CD4-positive, alpha-beta T cell treated with Interferon gamma for 1 hour (primary cell): ENCODE measurements around the gene HDAC4.
"Not testable (repeated sequence)": the region's sequence is repeated elsewhere in the genome, so short reads cannot be mapped to it uniquely, and the experiment has no call there.

Experiments
- DNase-seq: peaks from one replicate; pipeline ENCODE4 v3.0.0-alpha.2; 2020

Gene HDAC4

GRCh38 chr2:239093542-239093941, 307.3 kb downstream of the HDAC4 start:
- no peak for DNase-seq

DNA sequence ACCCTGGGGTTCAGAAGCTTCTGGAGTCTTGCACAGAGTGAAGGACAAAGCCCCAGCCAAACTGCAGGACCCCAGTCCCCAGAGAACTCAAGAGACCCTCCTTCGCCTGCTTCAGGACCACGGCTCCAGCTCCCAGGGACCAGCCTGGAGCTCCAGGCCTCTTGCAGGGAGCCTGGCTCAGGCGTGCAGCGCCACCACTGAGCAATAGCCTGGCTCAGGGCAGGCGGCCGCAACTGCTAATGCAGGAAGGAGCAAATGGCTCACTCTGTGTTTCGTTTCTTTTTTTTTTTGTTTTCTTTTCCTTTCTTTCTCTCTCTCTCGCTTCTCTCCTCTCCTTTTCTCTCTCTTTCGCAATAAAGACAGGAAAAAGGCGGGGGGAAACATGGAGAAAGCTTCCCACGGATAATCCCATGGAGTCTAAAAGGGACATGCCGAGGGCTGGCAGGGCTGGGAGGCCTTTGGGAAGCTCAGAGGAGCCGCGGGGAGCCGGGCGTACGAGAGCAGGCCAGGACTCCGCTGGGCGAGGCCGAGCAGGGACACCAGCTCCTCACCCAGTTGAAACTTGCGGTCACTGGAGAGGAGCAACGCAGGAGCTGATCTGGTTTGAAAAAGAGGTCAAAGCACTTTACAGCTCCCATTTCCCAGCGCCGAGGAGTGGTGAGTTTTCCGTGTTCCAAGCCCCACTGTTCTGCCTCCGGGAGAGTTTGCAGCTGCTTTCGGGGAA, 308.1 kb downstream of the HDAC4 start:
- DNase-seq, result no peak

GRCh38 chr2:239089884-239090283, 310.9 kb downstream of the HDAC4 start:
- DNase-seq, result no peak

DNA sequence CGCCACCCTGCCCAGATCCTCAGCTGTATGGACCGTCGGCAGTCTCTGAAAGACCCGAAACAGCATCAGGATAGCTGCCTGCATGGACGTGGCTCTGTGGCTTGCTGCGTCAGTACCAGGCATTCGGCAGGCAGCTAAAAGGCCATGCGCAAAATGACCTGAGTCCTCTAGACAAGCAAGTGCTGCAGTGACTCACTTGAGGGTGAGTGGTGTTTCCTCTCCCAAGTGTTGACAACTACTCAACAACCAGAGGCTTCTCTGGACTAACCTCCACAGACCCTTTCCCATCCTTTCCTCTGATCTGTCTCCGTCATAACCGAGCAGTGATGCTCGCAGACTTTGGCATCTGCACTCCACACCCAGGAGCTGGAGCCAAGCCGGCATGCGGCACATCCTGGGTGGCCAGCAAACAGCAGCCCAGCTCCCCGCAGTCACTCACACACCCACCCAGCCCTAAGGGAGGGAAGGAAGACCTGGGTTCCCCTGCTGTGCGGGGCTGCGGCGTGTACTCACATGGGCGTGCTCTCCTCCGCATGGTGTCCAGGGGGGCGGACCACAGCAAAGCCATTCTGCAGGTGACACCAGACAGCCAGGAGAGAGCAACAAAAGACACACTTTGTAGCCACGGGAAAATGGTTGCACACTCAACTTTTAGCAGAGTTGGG, 313.6 kb downstream of the HDAC4 start:
- DNase-seq, result no peak

DNA sequence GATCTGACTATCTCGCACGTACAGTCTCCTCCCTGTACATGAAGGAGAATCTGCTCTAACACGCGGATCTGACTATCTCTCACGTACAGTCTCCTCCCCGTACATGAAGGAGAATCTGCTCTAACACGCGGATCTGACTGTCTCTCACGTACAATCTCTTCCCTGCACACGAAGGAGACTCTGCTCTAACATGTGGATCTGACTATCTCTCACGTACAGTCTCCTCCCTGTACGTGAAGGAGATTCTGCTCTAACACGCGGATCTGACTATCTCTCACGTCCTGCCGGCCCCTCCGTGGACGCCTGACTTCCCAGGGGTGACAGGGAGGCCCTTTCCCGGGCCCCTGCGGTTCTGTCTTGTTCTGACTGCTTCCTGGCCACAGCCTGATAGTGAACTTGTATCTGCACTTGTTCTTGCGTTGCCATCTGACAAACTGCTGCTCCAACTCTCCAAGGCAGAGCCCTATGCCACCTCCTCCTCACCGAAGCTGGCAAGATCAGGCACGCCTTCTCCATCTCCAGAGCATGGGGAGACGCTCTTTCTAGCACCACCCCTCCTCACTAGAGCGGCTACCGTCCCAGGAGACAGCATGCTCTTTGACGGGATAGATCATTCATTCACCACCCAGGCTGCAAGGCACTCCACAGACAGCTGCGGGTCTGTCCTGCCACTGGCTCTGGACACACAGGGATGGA, 314.3 kb downstream of the HDAC4 start:
- DNase-seq, result no peak

DNA sequence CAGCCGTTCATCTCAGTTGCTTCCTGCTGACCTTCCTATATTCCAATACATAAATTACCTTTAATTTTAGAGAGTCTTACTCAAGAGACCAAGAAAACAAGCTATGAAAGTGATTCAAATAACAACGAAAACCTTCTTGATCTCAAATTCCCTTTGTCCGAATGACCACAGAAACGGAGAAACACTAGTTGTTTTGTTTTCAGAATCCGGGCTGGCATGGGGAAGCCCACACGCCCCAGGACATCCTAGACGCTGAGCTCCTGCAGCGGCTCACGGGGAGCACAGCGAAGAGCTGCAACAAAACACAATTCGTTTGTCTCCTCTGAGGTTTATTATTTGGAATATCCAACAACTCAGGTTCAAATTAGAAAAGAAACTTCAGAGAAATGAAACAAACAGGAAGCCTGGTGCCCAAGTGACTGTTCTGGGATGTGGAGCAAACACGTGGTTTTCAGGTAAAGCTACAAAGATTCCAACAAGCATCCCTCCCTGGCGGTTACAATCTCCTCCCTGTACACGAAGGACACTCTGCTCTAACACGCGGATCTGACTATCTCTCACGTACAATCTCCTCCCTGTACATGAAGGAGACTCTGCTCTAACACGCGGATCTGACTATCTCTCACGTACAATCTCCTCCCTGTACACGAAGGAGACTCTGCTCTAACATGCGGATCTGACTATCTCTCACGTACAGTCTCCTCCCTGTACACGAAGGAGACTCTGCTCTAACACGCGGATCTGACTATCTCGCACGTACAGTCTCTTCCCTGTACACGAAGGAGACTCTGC, 315.4 kb downstream of the HDAC4 start:
- no peak for DNase-seq

DNA sequence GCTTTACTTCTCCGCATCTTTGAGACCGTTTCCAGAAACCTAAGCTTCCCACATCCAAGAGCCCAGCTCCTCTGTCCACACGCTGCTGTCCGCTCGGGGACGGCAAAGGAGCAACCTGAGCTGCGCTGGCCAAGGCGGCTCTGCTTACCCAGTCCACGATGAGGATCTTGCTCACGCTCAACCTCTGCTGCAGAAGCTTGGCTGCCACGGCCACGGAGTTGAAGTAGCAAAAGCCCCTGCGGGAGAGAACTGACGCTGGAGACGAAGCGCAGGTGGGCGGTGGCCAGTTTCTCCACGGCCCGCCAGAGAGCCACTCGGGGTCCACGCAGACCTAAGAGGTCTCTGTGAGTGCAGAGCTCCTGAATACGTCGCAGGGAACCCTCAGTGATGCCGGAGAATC, 316.8 kb downstream of the HDAC4 start:
- DNase-seq, result no peak

GRCh38 chr2:239082425-239082824, 318.4 kb downstream of the HDAC4 start:
- no peak for DNase-seq

GRCh38 chr2:239081622-239082021, 319.2 kb downstream of the HDAC4 start:
- no peak for DNase-seq

GRCh38 chr2:239081046-239081445, 319.8 kb downstream of the HDAC4 start:
- no peak for DNase-seq

- no peak for DNase-seq
These were observed 321.0 kb downstream of the HDAC4 start for GRCh38 chr2:239079671-239080294.

DNA sequence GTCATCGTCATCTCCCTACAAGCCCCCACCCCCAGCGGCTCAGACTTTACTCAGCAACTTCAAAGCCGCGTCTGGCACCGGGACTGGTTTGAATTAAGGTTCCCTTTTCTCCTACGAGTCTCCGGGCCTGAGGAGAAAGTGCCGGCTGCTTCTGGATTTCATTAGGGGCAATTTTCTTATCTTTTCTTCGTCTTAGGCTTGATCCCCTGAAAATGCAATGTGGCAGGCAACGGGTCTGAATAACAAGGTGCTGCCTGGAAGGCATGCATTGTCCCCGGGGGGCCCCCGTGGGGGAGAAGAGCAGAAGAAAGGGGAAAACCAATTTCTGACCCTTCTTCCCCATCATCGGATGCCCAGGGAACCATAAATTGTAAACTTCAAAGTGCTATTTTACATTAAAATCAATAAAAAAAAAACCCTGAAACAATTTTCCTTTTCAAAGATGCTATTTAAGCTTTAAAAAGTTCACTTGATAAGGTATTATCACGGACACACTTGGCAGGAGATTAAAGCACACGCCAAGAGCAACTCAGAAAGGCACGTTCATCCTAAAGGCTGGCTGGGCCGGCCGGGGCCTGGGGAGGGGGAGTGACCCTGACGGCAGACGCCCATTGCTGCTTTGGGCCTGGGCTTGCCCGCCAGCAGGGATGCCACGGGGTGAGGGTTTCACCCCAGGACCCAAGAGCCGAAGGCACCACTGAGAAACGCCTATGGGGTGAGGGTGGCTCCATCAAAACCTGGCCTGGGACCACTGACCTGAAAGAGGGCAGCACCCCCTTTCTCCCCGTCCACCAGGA, 322.5 kb downstream of the HDAC4 start:
- DNase-seq, result no peak

GRCh38 chr2:239077260-239077659, 323.6 kb downstream of the HDAC4 start:
- no peak for DNase-seq

- DNase-seq, result no peak
These were observed 324.7 kb downstream of the HDAC4 start for GRCh38 chr2:239075918-239076758.

- no peak for DNase-seq
These were observed 326.9 kb downstream of the HDAC4 start for GRCh38 chr2:239073745-239074530.

DNA sequence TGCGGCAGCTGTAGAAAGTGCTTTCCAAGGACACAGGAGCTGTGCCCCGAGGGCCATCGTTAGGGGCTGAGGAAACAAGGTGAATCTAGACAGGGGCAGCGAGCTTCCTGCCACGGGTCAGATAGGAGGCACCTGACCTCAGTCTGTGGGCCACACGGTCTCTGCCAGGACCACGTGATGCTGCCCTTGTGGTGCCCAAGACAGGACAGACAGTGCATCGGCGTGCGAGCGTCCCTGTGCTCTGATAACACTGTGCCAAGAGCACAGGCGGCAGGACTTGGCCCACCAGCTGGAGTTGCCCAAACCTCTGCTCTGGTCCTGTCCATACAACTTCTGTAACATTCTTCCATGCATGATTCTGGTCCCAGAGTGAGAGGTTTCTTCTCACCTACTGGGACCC, 327.6 kb downstream of the HDAC4 start:
- DNase-seq, result no peak

DNA sequence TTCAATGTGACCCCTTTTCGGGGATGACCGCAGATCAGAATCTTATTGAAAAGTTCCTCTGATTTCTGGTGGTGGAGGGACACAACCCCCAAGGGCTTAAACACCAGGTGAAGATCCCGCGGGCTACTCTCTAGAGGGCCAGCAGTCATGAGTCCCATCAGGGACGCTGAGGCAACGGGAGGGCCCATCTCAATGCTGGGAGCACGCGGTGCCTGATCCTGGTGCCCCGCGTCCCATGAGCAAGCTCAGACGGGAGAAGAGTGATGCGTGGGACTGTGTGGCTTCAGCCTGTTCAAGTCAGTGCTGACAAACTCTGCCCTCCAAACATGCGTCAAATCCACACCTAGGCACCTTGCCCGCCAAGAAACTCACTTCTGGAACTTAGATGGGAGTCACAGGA, 328.0 kb downstream of the HDAC4 start:
- no peak for DNase-seq

- no peak for DNase-seq
These were observed 330.4 kb downstream of the HDAC4 start for GRCh38 chr2:239070466-239070865.

DNA sequence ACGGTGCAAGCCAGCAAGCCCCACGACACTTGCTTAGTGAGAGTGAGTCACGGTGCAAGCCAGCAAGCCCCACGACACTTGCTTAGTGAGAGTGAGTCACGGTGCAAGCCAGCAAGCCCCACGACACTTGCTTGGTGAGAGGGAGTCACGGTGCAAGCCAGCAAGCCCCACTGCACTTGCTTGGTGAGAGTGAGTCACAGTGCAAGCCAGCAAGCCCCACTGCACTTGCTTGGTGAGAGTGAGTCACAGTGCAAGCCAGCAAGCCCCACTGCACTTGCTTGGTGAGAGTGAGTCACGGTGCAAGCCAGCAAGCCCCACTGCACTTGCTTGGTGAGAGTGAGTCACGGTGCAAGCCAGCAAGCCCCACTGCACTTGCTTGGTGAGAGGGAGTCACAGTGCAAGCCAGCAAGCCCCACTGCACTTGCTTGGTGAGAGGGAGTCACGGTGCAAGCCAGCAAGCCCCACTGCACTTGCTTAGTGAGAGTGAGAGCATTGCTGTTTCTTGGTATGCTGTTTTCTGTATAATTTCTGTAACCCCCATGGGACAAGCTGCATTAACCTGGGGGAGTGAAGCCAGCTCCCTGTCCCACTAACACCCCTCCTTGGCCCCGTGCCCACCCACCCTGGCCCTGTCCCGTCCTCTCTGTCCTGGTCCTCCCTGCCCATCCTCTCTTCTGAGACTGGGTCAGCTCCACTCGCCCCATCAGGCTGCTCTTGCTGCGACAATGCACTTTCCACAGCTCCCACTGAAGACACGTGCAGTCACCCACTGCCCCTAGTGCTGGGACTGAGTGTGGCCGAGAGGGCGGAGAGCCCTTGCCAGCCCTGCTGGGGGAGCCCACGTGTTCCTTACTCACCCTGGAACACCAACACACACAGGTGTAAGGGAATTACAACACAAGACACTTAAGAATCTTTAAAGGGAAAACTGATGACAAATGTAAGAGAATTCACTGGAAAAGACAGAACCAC, 331.2 kb downstream of the HDAC4 start:
- DNase-seq, result not testable (repeated sequence)
